ENCODE data around the gene CACNG3.

The CACNG3 gene

GRCh38 chr16:24349320-24349719, 93.2 kb downstream of the CACNG3 start:
- H4K8ac ChIP-seq (ENCODE audit: low read length), result no peak overlapping the region
- H3K36me3 ChIP-seq (ENCODE audit: control insufficient read depth in 1 of 2, insufficient read depth in 2 of 2, low read depth in 1 of 2, low read length in 2 of 2), result no peaks in the 10 kb centered on the region
- no peak overlapping the region for H3K27ac ChIP-seq (ENCODE audit: low read length, poor library complexity, severe bottlenecking)
- no peak overlapping the region for H3K14ac ChIP-seq (ENCODE audit: low read length in 2 of 2)
- H3K18ac ChIP-seq (ENCODE audit: low read depth in 1 of 2, low read length in 2 of 2), result no peak overlapping the region
- H3K9ac ChIP-seq (ENCODE audit: low read length), result no peak overlapping the region
- H2BK12ac ChIP-seq (ENCODE audit: low read length in 2 of 2), result no peak overlapping the region
- H2BK5ac ChIP-seq (ENCODE audit: low read depth, low read length, poor library complexity, severe bottlenecking), result no peak overlapping the region
- H3K4me3 ChIP-seq (ENCODE audit: insufficient read depth in 1 of 2, low read depth in 1 of 2, low read length in 2 of 2), result no peak overlapping the region
- H2AK5ac ChIP-seq (ENCODE audit: low read length, severe bottlenecking), result no peak overlapping the region
- WGBS, result 69% methylated on average over 8 of the region's 8 CpGs
- H3K9me3 ChIP-seq (ENCODE audit: control insufficient read depth, low read length), result no peaks in the 10 kb centered on the region
- H3K27me3 ChIP-seq (ENCODE audit: control insufficient read depth in 1 of 2, insufficient read depth in 1 of 2, low read length in 2 of 2), result no peaks in the 10 kb centered on the region
- H3K4ac ChIP-seq (ENCODE audit: low read depth in 1 of 2, low read length in 2 of 2), result no peak overlapping the region
- H2BK120ac ChIP-seq (ENCODE audit: low read depth, low read length), result no peak overlapping the region
- H3K79me1 ChIP-seq (replicated peaks; ENCODE audit: low read length, poor library complexity, severe bottlenecking), result no peaks in the 10 kb centered on the region
- DNase-seq, result no peak
- no peak overlapping the region for H4K91ac ChIP-seq (ENCODE audit: low read length)
- H3K4me1 ChIP-seq (ENCODE audit: control insufficient read depth, insufficient read depth, low read depth, low read length), result no peaks in the 10 kb centered on the region
- H3K23ac ChIP-seq (ENCODE audit: low read length in 2 of 2), result no peak overlapping the region
- H2BK15ac ChIP-seq (ENCODE audit: low read depth, poor library complexity, severe bottlenecking), result no peak overlapping the region
- no peak overlapping the region for H2AFZ ChIP-seq (ENCODE audit: low read depth, low read length)
- no peak overlapping the region for H3K4me2 ChIP-seq (ENCODE audit: low read length, poor library complexity, severe bottlenecking)

GRCh38 chr16:24352746-24353145, 96.6 kb downstream of the CACNG3 start:
- Histone ChIP-seq H3K36me3 (ENCODE audit: control insufficient read depth in 1 of 2, insufficient read depth in 2 of 2, low read depth in 1 of 2, low read length in 2 of 2) (no peaks in the 10 kb centered on the region), H4K91ac (ENCODE audit: low read length) (no peak overlapping the region), H2BK120ac (ENCODE audit: low read depth, low read length) (no peak overlapping the region), H3K4me3 (ENCODE audit: insufficient read depth in 1 of 2, low read depth in 1 of 2, low read length in 2 of 2) (no peak overlapping the region), H3K23ac (ENCODE audit: low read length in 2 of 2) (no peak overlapping the region), H3K4me1 (ENCODE audit: control insufficient read depth, insufficient read depth, low read depth, low read length) (no peaks in the 10 kb centered on the region), H3K27me3 (ENCODE audit: control insufficient read depth in 1 of 2, insufficient read depth in 1 of 2, low read length in 2 of 2) (no peaks in the 10 kb centered on the region), H3K27ac (ENCODE audit: low read length, poor library complexity, severe bottlenecking) (no peak overlapping the region), H2BK5ac (ENCODE audit: low read depth, low read length, poor library complexity, severe bottlenecking) (no peak overlapping the region), H2AFZ (ENCODE audit: low read depth, low read length) (no peak overlapping the region), H3K18ac (ENCODE audit: low read depth in 1 of 2, low read length in 2 of 2) (no peak overlapping the region), H2AK5ac (ENCODE audit: low read length, severe bottlenecking) (no peak overlapping the region), H4K8ac (ENCODE audit: low read length) (no peak overlapping the region), H2BK12ac (ENCODE audit: low read length in 2 of 2) (no peak overlapping the region), H3K9ac (ENCODE audit: low read length) (no peak overlapping the region), H3K4ac (ENCODE audit: low read depth in 1 of 2, low read length in 2 of 2) (no peak overlapping the region), H3K79me1 (replicated peaks; ENCODE audit: low read length, poor library complexity, severe bottlenecking) (no peaks in the 10 kb centered on the region), H3K4me2 (ENCODE audit: low read length, poor library complexity, severe bottlenecking) (no peak overlapping the region), H3K9me3 (ENCODE audit: control insufficient read depth, low read length) (no peaks in the 10 kb centered on the region), H3K14ac (ENCODE audit: low read length in 2 of 2) (no peak overlapping the region), H2BK15ac (ENCODE audit: low read depth, poor library complexity, severe bottlenecking) (no peak overlapping the region)
- DNase-seq, result no peak
- WGBS, result 79% methylated on average over 3 of the region's 5 CpGs

GRCh38 chr16:24353622-24354021, 97.5 kb downstream of the CACNG3 start:
- H3K14ac ChIP-seq (ENCODE audit: low read length in 2 of 2), result no peak overlapping the region
- no peak overlapping the region for H4K8ac ChIP-seq (ENCODE audit: low read length)
- H3K4ac ChIP-seq (ENCODE audit: low read depth in 1 of 2, low read length in 2 of 2), result no peak overlapping the region
- H2AFZ ChIP-seq (ENCODE audit: low read depth, low read length), result no peak overlapping the region
- no peak for DNase-seq
- no peaks in the 10 kb centered on the region for H3K36me3 ChIP-seq (ENCODE audit: control insufficient read depth in 1 of 2, insufficient read depth in 2 of 2, low read depth in 1 of 2, low read length in 2 of 2)
- no peak overlapping the region for H3K9ac ChIP-seq (ENCODE audit: low read length)
- H3K79me1 ChIP-seq (replicated peaks; ENCODE audit: low read length, poor library complexity, severe bottlenecking), result no peaks in the 10 kb centered on the region
- no peaks in the 10 kb centered on the region for H3K27me3 ChIP-seq (ENCODE audit: control insufficient read depth in 1 of 2, insufficient read depth in 1 of 2, low read length in 2 of 2)
- H4K91ac ChIP-seq (ENCODE audit: low read length), result no peak overlapping the region
- H3K18ac ChIP-seq (ENCODE audit: low read depth in 1 of 2, low read length in 2 of 2), result no peak overlapping the region
- H3K4me1 ChIP-seq (ENCODE audit: control insufficient read depth, insufficient read depth, low read depth, low read length), result no peaks in the 10 kb centered on the region
- no peak overlapping the region for H3K4me3 ChIP-seq (ENCODE audit: insufficient read depth in 1 of 2, low read depth in 1 of 2, low read length in 2 of 2)
- no peak overlapping the region for H3K4me2 ChIP-seq (ENCODE audit: low read length, poor library complexity, severe bottlenecking)
- no peaks in the 10 kb centered on the region for H3K9me3 ChIP-seq (ENCODE audit: control insufficient read depth, low read length)
- no peak overlapping the region for H3K23ac ChIP-seq (ENCODE audit: low read length in 2 of 2)
- no peak overlapping the region for H2BK12ac ChIP-seq (ENCODE audit: low read length in 2 of 2)
- H2AK5ac ChIP-seq (ENCODE audit: low read length, severe bottlenecking), result no peak overlapping the region
- H2BK15ac ChIP-seq (ENCODE audit: low read depth, poor library complexity, severe bottlenecking), result no peak overlapping the region
- 68% methylated on average over 4 of the region's 5 CpGs for WGBS
- no peak overlapping the region for H3K27ac ChIP-seq (ENCODE audit: low read length, poor library complexity, severe bottlenecking)
- no peak overlapping the region for H2BK120ac ChIP-seq (ENCODE audit: low read depth, low read length)
- H2BK5ac ChIP-seq (ENCODE audit: low read depth, low read length, poor library complexity, severe bottlenecking), result no peak overlapping the region

DNA sequence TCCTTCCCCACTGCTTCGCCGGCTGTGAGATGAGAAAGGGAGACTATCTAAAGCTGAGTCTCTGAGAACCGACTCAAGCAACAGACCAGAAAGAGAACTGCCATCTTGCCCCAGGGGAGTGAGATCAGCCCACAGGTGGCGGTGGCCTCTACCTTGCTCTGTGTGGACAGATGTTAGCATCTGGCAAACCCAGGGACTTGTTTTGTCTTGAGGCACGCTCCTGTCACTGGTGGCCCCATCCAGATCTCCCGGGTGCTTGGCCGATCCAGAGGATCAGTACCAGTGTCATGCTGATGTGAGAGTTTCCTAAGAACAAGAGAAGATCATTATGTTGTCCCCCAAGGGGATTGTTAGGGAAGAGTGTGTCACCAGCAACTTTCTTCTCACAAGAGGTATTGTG, 101.4 kb downstream of the CACNG3 start:
- no peak overlapping the region for H4K8ac ChIP-seq (ENCODE audit: low read length)
- no peak overlapping the region for H2BK120ac ChIP-seq (ENCODE audit: low read depth, low read length)
- no peak overlapping the region for H3K4me3 ChIP-seq (ENCODE audit: insufficient read depth in 1 of 2, low read depth in 1 of 2, low read length in 2 of 2)
- no peak overlapping the region for H3K9ac ChIP-seq (ENCODE audit: low read length)
- H3K23ac ChIP-seq (ENCODE audit: low read length in 2 of 2), result no peak overlapping the region
- no peak overlapping the region for H2BK5ac ChIP-seq (ENCODE audit: low read depth, low read length, poor library complexity, severe bottlenecking)
- H3K27me3 ChIP-seq (ENCODE audit: control insufficient read depth in 1 of 2, insufficient read depth in 1 of 2, low read length in 2 of 2), result no peaks in the 10 kb centered on the region
- no peak overlapping the region for H3K4me2 ChIP-seq (ENCODE audit: low read length, poor library complexity, severe bottlenecking)
- no peak overlapping the region for H2AK5ac ChIP-seq (ENCODE audit: low read length, severe bottlenecking)
- no peak for DNase-seq
- no peak overlapping the region for H3K4ac ChIP-seq (ENCODE audit: low read depth in 1 of 2, low read length in 2 of 2)
- no peak overlapping the region for H2BK12ac ChIP-seq (ENCODE audit: low read length in 2 of 2)
- no peak overlapping the region for H3K27ac ChIP-seq (ENCODE audit: low read length, poor library complexity, severe bottlenecking)
- H3K18ac ChIP-seq (ENCODE audit: low read depth in 1 of 2, low read length in 2 of 2), result no peak overlapping the region
- no peak overlapping the region for H3K14ac ChIP-seq (ENCODE audit: low read length in 2 of 2)
- WGBS, result 75% methylated on average over 7 of the region's 7 CpGs
- no peaks in the 10 kb centered on the region for H3K9me3 ChIP-seq (ENCODE audit: control insufficient read depth, low read length)
- H3K36me3 ChIP-seq (ENCODE audit: control insufficient read depth in 1 of 2, insufficient read depth in 2 of 2, low read depth in 1 of 2, low read length in 2 of 2), result no peaks in the 10 kb centered on the region
- H4K91ac ChIP-seq (ENCODE audit: low read length), result no peak overlapping the region
- no peaks in the 10 kb centered on the region for H3K4me1 ChIP-seq (ENCODE audit: control insufficient read depth, insufficient read depth, low read depth, low read length)
- H2AFZ ChIP-seq (ENCODE audit: low read depth, low read length), result no peak overlapping the region
- no peaks in the 10 kb centered on the region for H3K79me1 ChIP-seq (replicated peaks; ENCODE audit: low read length, poor library complexity, severe bottlenecking)
- H2BK15ac ChIP-seq (ENCODE audit: low read depth, poor library complexity, severe bottlenecking), result no peak overlapping the region
